H1 (cell line): ENCODE results near the gene PRCP. TPM values are rescaled to one million over a fixed set of nuclear protein-coding genes. Genes with fewer than 3 reads are reported as not detected.

Experiments used
- CTCF ChIA-PET: fragments of 300-600 bp; sonication (Branson Sonifier 250); formaldehyde crosslinking; loops from one replicate; lab custom pipeline; 2021; ENCODE audit not compliant: partially characterized antibody; lab: Charles Lee
- POLR2A ChIA-PET: fragments of 300-600 bp; sonication (Branson Sonifier 250); formaldehyde crosslinking; loops from one replicate; lab custom pipeline; 2021; ENCODE audit warnings: inconsistent platforms; ENCODE audit not compliant: partially characterized antibody; lab: Charles Lee
- DNase-seq, 2 experiments: peaks; one replicate each; pipeline versions ENCODE4 v3.0.0 to v3.0.0-alpha.2; 2010 to 2022; ENCODE audit warnings: low spot score in 2 of 2, low read depth in 1 of 2, mixed read lengths in 1 of 2
- FAIRE-seq: peaks from 2 replicates; lab custom pipeline; 2011; peaks lifted over from hg19 to GRCh38; lab: Jason Lieb, UNC
- H2AFZ ChIP-seq: 2 replicates; pipeline ENCODE4 v1.8.1; 2012; ENCODE audit warnings: low read length, inconsistent platforms
- H2AK5ac ChIP-seq: 2 replicates; pipeline ENCODE4 v1.6.1; 2013; ENCODE audit warnings: low read depth, low read length
- H2BK120ac ChIP-seq: replicated peaks from 2 replicates; pipeline ENCODE3; 2013; ENCODE audit warnings: low read depth, low read length, inconsistent platforms
- H2BK12ac ChIP-seq: 2 replicates; pipeline ENCODE4 v1.6.1; 2013; ENCODE audit warnings: low read depth, low read length
- H2BK15ac ChIP-seq: 2 replicates; pipeline ENCODE4 v1.6.1; 2013; ENCODE audit warnings: low read length
- H2BK20ac ChIP-seq: 2 replicates; pipeline ENCODE4 v1.6.1; 2013; ENCODE audit warnings: low read length
- H2BK5ac ChIP-seq: 2 replicates; pipeline ENCODE4 v1.6.1; 2013; ENCODE audit warnings: low read depth, low read length
- H3K14ac ChIP-seq: 2 replicates; pipeline ENCODE4 v1.6.1; 2013; ENCODE audit warnings: inconsistent platforms; ENCODE audit not compliant: insufficient read length
- H3K18ac ChIP-seq: 2 replicates; pipeline ENCODE4 v1.6.1; 2013; ENCODE audit warnings: low read length; ENCODE audit errors: extremely low read depth
- H3K23ac ChIP-seq: 2 replicates; pipeline ENCODE4 v1.6.1; 2013; ENCODE audit warnings: inconsistent platforms; ENCODE audit not compliant: insufficient read length
- H3K23me2 ChIP-seq: 2 replicates; pipeline ENCODE4 v1.6.1; 2013; ENCODE audit warnings: low read depth, low read length
- H3K27ac ChIP-seq: 2 replicates; pipeline ENCODE4 v1.6.1; 2011; ENCODE audit warnings: low read depth, low read length, inconsistent platforms
- H3K27me3 ChIP-seq, 4 experiments: replicated peaks in 1 of 4; 1 replicate in 1 of 4; 2 replicates in 3 of 4; pipeline versions ENCODE4 v1.6.1 to v1.8.1; 2011 to 2013; ENCODE audit warnings: low read length in 3 of 4, mild to moderate bottlenecking in 3 of 4, inconsistent platforms in 2 of 4, mixed read lengths in 2 of 4, moderate library complexity in 1 of 4; ENCODE audit not compliant: control insufficient read depth in 3 of 4, insufficient read depth in 3 of 4; ENCODE audit errors: extremely low read depth in 1 of 4
- H3K36me3 ChIP-seq, 4 experiments: 2 replicates each; pipeline versions ENCODE4 v1.6.1 to v1.8.1; 2011 to 2013; ENCODE audit warnings: mild to moderate bottlenecking in 4 of 4, low read length in 3 of 4, moderate library complexity in 2 of 4, control low read depth in 1 of 4, inconsistent platforms in 1 of 4; ENCODE audit not compliant: insufficient read depth in 4 of 4, control insufficient read depth in 2 of 4
- H3K4ac ChIP-seq: replicated peaks from 2 replicates; pipeline ENCODE3; 2013; ENCODE audit warnings: low read length, low read depth, mixed read lengths, inconsistent platforms; ENCODE audit not compliant: insufficient read length
- H3K4me1 ChIP-seq, 4 experiments: replicated peaks in 1 of 4; 1 replicate in 1 of 4; 2 replicates in 3 of 4; pipeline versions ENCODE4 v1.6.1 to v1.8.1; 2011 to 2013; ENCODE audit warnings: low read length in 3 of 4, inconsistent platforms in 2 of 4, mixed read lengths in 1 of 4; ENCODE audit not compliant: insufficient read depth in 4 of 4, control insufficient read depth in 3 of 4
- H3K4me2 ChIP-seq, 2 experiments: 2 replicates each; pipeline versions ENCODE4 v1.6.1 to v1.8.1; 2011 to 2013; ENCODE audit warnings: low read depth in 2 of 2, low read length in 2 of 2, control low read depth in 1 of 2, inconsistent platforms in 1 of 2, mild to moderate bottlenecking in 1 of 2; ENCODE audit not compliant: insufficient read depth in 1 of 2
- H3K4me3 ChIP-seq, 4 experiments: fragments of 200-600, 300-600 bp in 1 of 4; sonication (generic), shearing (Covaris generic), sonication (Bioruptor Twin) in 1 of 4; 2 replicates each; pipeline versions ENCODE4 v1.5.1 to v1.8.1; 2011 to 2016; ENCODE audit warnings: low read length in 4 of 4, low read depth in 3 of 4, control low read depth in 2 of 4, inconsistent platforms in 2 of 4, mild to moderate bottlenecking in 2 of 4, mixed read lengths in 1 of 4, moderate library complexity in 1 of 4; ENCODE audit not compliant: insufficient read depth in 2 of 4; ENCODE audit errors: extremely low read depth in 1 of 4
- H3K56ac ChIP-seq: replicated peaks from 2 replicates; pipeline ENCODE3; 2013; ENCODE audit warnings: low read depth, mild to moderate bottlenecking, mixed read lengths, low read length, inconsistent platforms; ENCODE audit not compliant: insufficient read length
- H3K79me1 ChIP-seq: 2 replicates; pipeline ENCODE4 v1.6.1; 2013; ENCODE audit warnings: low read depth, low read length, control low read depth
- H3K79me2 ChIP-seq, 2 experiments: 2 replicates each; pipeline versions ENCODE4 v1.6.1 to v1.8.1; 2012 to 2013; ENCODE audit warnings: low read length in 2 of 2, mild to moderate bottlenecking in 2 of 2, inconsistent platforms in 1 of 2; ENCODE audit not compliant: insufficient read depth in 2 of 2, control insufficient read depth in 1 of 2
- H3K9ac ChIP-seq, 4 experiments: replicated peaks in 1 of 4; 1 replicate in 1 of 4; 2 replicates in 3 of 4; pipeline versions ENCODE4 v1.6.1 to v1.8.1; 2011 to 2013; ENCODE audit warnings: low read depth in 3 of 4, low read length in 3 of 4, control low read depth in 2 of 4, mild to moderate bottlenecking in 2 of 4, moderate library complexity in 2 of 4, inconsistent platforms in 1 of 4; ENCODE audit errors: extremely low read depth in 1 of 4
- H3K9me3 ChIP-seq, 2 experiments: 2 replicates each; pipeline versions ENCODE4 v1.6.1 to v1.8.1; 2012 to 2013; ENCODE audit warnings: mild to moderate bottlenecking in 2 of 2, moderate library complexity in 2 of 2, control low read depth in 1 of 2, inconsistent platforms in 1 of 2, low read depth in 1 of 2, low read length in 1 of 2, mixed read lengths in 1 of 2; ENCODE audit not compliant: insufficient read depth in 2 of 2
- H4K20me1 ChIP-seq, 2 experiments: replicated peaks in 1 of 2; 2 replicates each; pipeline versions ENCODE3 to v1.8.1; 2011 to 2013; ENCODE audit warnings: inconsistent platforms in 2 of 2, low read length in 2 of 2, mild to moderate bottlenecking in 1 of 2; ENCODE audit not compliant: insufficient read depth in 2 of 2, control insufficient read depth in 1 of 2
- H4K5ac ChIP-seq: 2 replicates; pipeline ENCODE4 v1.6.1; 2013; ENCODE audit warnings: low read length, low read depth, mixed read lengths, inconsistent platforms; ENCODE audit not compliant: insufficient read length
- H4K8ac ChIP-seq: 2 replicates; pipeline ENCODE4 v1.8.0; 2013; ENCODE audit warnings: mild to moderate bottlenecking, moderate library complexity, low read length, inconsistent platforms; ENCODE audit not compliant: insufficient read depth; ENCODE audit errors: extremely low read depth
- H4K91ac ChIP-seq: replicated peaks from 2 replicates; pipeline ENCODE3; 2013; ENCODE audit warnings: low read length, mixed read lengths, inconsistent platforms; ENCODE audit not compliant: insufficient read length
- BACH1 ChIP-seq: IDR thresholded peaks from 2 replicates; pipeline ENCODE4 v1.6.1; 2012; ENCODE audit warnings: low read length, improper control_type of control experiment
- CEBPB ChIP-seq: IDR thresholded peaks from 2 replicates; pipeline ENCODE4 v1.6.1; 2012; ENCODE audit warnings: low read depth, low read length
- EZH2 ChIP-seq: fragments of 200-600 bp; sonication (generic); IDR thresholded peaks from 2 replicates; pipeline ENCODE4 v1.7.1; 2012; ENCODE audit warnings: low read depth, mild to moderate bottlenecking, moderate library complexity, low read length, inconsistent platforms; ENCODE audit not compliant: severe bottlenecking
- GABPA ChIP-seq: IDR thresholded peaks from 2 replicates; pipeline ENCODE4 v1.6.1; 2011; ENCODE audit warnings: mild to moderate bottlenecking, low read length, moderate library complexity, borderline replicate concordance; ENCODE audit not compliant: insufficient read depth
- POLR2AphosphoS5 ChIP-seq: IDR thresholded peaks from 2 replicates; pipeline ENCODE4 v1.6.1; 2011; ENCODE audit warnings: low read depth, low read length
- POU5F1 ChIP-seq: IDR thresholded peaks from 2 replicates; pipeline ENCODE4 v1.6.1; 2011; ENCODE audit warnings: low read depth, mild to moderate bottlenecking, low read length, moderate library complexity
- SAP30 ChIP-seq: fragments of 300-600 bp; sonication (generic); IDR thresholded peaks from 2 replicates; pipeline ENCODE4 v1.7.1; 2012; ENCODE audit warnings: low read length, moderate library complexity, mild to moderate bottlenecking, inconsistent platforms; ENCODE audit not compliant: insufficient read depth, insufficient replicate concordance
- SIRT6 ChIP-seq: IDR thresholded peaks from one replicate; pipeline ENCODE4 v1.7.1; 2012; ENCODE audit warnings: low read length, inconsistent platforms
- SP1 ChIP-seq: IDR thresholded peaks from 2 replicates; pipeline ENCODE4 v1.6.1; 2011; ENCODE audit warnings: low read depth, low read length
- SP2 ChIP-seq: IDR thresholded peaks from 2 replicates; pipeline ENCODE4 v1.6.1; 2012; ENCODE audit warnings: mild to moderate bottlenecking, low read length, inconsistent platforms
- SUZ12 ChIP-seq: fragments of 200-600 bp; sonication (generic); IDR thresholded peaks from 2 replicates; pipeline ENCODE4 v1.6.1; 2012; ENCODE audit warnings: mild to moderate bottlenecking, inconsistent platforms, low read length, moderate library complexity, mixed read lengths
- YY1 ChIP-seq: IDR thresholded peaks from 2 replicates; pipeline ENCODE4 v1.6.1; 2011; ENCODE audit warnings: low read depth, mild to moderate bottlenecking, low read length
- WGBS, 2 experiments: shearing (Covaris generic) in 1 of 2; methylation state at CpG; one replicate each; pipeline versions ENCODE4 v1.1.6 to v1.1.7; 2013 to 2015; ENCODE audit warnings: low lambda C conversion rate in 2 of 2, mixed read lengths in 2 of 2, inconsistent platforms in 1 of 2, low coverage in 1 of 2, missing lambda C conversion rate in 1 of 2; ENCODE audit not compliant: insufficient replicate concordance in 2 of 2, insufficient coverage in 1 of 2, insufficient read length in 1 of 2; ENCODE audit errors: extremely low coverage in 1 of 2, missing lambda C conversion rate in 1 of 2; 5-methylcytosine and 5-hydroxymethylcytosine counted together
- polyA plus RNA-seq, 7 experiments: library from polyadenylated mRNA; depleted of rRNA in 3 of 7; stranded (reverse) in 5 of 7; unstranded in 2 of 7; fragments of >200 nt in 5 of 7; fragments of 200-250 nt in 2 of 7; gene quantifications; 1 replicate in 5 of 7; 2 replicates in 1 of 7; 4 replicates in 1 of 7; pipeline versions ENCODE4 v1.2.1 to v1.2.3, GENCODE V29; 2011 to 2013; ENCODE audit warnings: missing spikeins in 2 of 7, mixed read lengths in 2 of 7
- total RNA-seq: library from RNA; stranded (reverse); fragmentation: NEBNext Ultra II Directional; extraction: Animal tissue kit (Norgen Biotek cat#: 25700); gene quantifications from 2 replicates; pipeline ENCODE4 v1.2.1, GENCODE V29; 2021
- TF ChIP-seq, protein P1 (sequence below): IDR thresholded peaks from 2 replicates; pipeline ENCODE4 v1.6.1; 2012; ENCODE audit warnings: inconsistent platforms

PRCP gene
- total and polyA plus RNA-seq, 2 of the 8 experiments (the other 6 are each of a cell fraction or from before 2014, with no cell fraction given), result 63.8 to 84.4 TPM

- no peak overlapping the region for H2BK5ac ChIP-seq
- H3K9ac ChIP-seq, result no peak overlapping the region
- no peaks in the 10 kb centered on the region for H3K79me2 ChIP-seq
- POLR2A ChIA-PET, result no interaction called here
- no peak overlapping the region for H3K27ac ChIP-seq
- H3K36me3 ChIP-seq, result no peaks in the 10 kb centered on the region
- H4K20me1 ChIP-seq, result no peaks in the 10 kb centered on the region
- H2BK15ac ChIP-seq, result no peak overlapping the region
- no peaks in the 10 kb centered on the region for H3K27me3 ChIP-seq
- H2AFZ ChIP-seq, result no peak overlapping the region
- no peaks in the 10 kb centered on the region for H3K9me3 ChIP-seq
- no peak overlapping the region for H2BK20ac ChIP-seq
- H4K8ac ChIP-seq, result no peak overlapping the region
- no peak overlapping the region for H2AK5ac ChIP-seq
- H3K4ac ChIP-seq, result no peak overlapping the region
- H3K14ac ChIP-seq, result no peak overlapping the region
- H3K4me1 ChIP-seq, result peaks cover 0 to 2% (median 0%) of the 10 kb centered on the region in 4 experiments; a peak in 1 of 7 replicates
- H3K79me1 ChIP-seq, result no peaks in the 10 kb centered on the region
- no peak overlapping the region for H2BK120ac ChIP-seq
- no peak overlapping the region for H4K5ac ChIP-seq
- CTCF ChIA-PET, result interaction anchor here (1.2 to 4.2 kb wide), 2 partner anchors 12 to 15 kb away, joined by 3 to 33 read pairs; no protein-coding TSS in a partner anchor
- H3K4me2 ChIP-seq, result no peak overlapping the region
- WGBS, 2 experiments, result 89% methylated on average over 5 of the region's 5 CpGs; no CpG with 5 or more reads in 1 of the 2 experiments
- H3K4me3 ChIP-seq, result no peak overlapping the region
- no peak overlapping the region for H2BK12ac ChIP-seq
- FAIRE-seq (no peak), DNase-seq (no peak)
- H3K23me2 ChIP-seq, result no peaks in the 10 kb centered on the region; the same call in 1 of the 2 replicates
- no peak overlapping the region for H3K18ac ChIP-seq
- no peak overlapping the region for H3K56ac ChIP-seq
- no peak overlapping the region for H4K91ac ChIP-seq
- H3K23ac ChIP-seq, result no peak overlapping the region
- TF ChIP-seq SP2, result no peak
- no peak for TF ChIP-seq SUZ12
- no peak for TF ChIP-seq SP1
- TF ChIP-seq SAP30, result no peak
- no peak for TF ChIP-seq POU5F1
- TF ChIP-seq, protein P1, sequence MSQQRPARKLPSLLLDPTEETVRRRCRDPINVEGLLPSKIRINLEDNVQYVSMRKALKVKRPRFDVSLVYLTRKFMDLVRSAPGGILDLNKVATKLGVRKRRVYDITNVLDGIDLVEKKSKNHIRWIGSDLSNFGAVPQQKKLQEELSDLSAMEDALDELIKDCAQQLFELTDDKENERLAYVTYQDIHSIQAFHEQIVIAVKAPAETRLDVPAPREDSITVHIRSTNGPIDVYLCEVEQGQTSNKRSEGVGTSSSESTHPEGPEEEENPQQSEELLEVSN, result no peak
- TF ChIP-seq POLR2AphosphoS5, result no peak
- no peak for TF ChIP-seq YY1
- TF ChIP-seq BACH1, result no peak
- no peak for TF ChIP-seq SIRT6
- TF ChIP-seq EZH2, result no peak
- TF ChIP-seq CEBPB, result no peak
- TF ChIP-seq GABPA, result no peak
Measured at GRCh38 chr11:82790723-82791484, 109.3 kb downstream of the PRCP start.
